Jurkat, Clone E6-1 (cell line): ENCODE measurements around the gene PAQR5.
"Not testable (repeated sequence)": the region's sequence is repeated elsewhere in the genome, so short reads cannot be mapped to it uniquely, and the experiment has no call there.

Experiments used
- DNase-seq: peaks from one replicate; pipeline ENCODE4 v3.0.0-alpha.2; 2011; ENCODE audit warnings: low read depth, low spot score
- H3K4me3 ChIP-seq: 2 replicates; pipeline ENCODE4 v1.5.1; 2011; ENCODE audit warnings: mild to moderate bottlenecking, low read length, control low read depth, moderate library complexity

Gene PAQR5

GRCh38 chr15:69382176-69382575 lies 83.5 kb downstream of the PAQR5 start:
- not testable (repeated sequence) for H3K4me3 ChIP-seq, DNase-seq

- DNase-seq, H3K4me3 ChIP-seq: not testable (repeated sequence)
Observed at GRCh38 chr15:69384066-69384465, 85.4 kb downstream of the PAQR5 start.

GRCh38 chr15:69384626-69385598 lies 86.2 kb downstream of the PAQR5 start:
- H3K4me3 ChIP-seq: no peak overlapping the region
- DNase-seq: no peak

- no peak for DNase-seq
- no peak overlapping the region for H3K4me3 ChIP-seq
Observed at GRCh38 chr15:69385831-69386230, 87.1 kb downstream of the PAQR5 start.

- no peak overlapping the region for H3K4me3 ChIP-seq
- no peak for DNase-seq
Observed at GRCh38 chr15:69386284-69386683, 87.6 kb downstream of the PAQR5 start.

GRCh38 chr15:69388260-69388705 lies 89.6 kb downstream of the PAQR5 start:
- DNase-seq: no peak
- no peak overlapping the region for H3K4me3 ChIP-seq

- no peak overlapping the region for H3K4me3 ChIP-seq
- DNase-seq: no peak
Observed at GRCh38 chr15:69389426-69389825, 90.7 kb downstream of the PAQR5 start.

- DNase-seq: no peak
- no peak overlapping the region for H3K4me3 ChIP-seq
Observed at GRCh38 chr15:69390575-69390974, 91.9 kb downstream of the PAQR5 start.

GRCh38 chr15:69391046-69391757 lies 92.5 kb downstream of the PAQR5 start:
- H3K4me3 ChIP-seq: no peak overlapping the region
- no peak for DNase-seq

- no peak for DNase-seq
- H3K4me3 ChIP-seq: no peak overlapping the region
Observed at GRCh38 chr15:69392352-69392751, 93.6 kb downstream of the PAQR5 start.

- no peak overlapping the region for H3K4me3 ChIP-seq
- no peak for DNase-seq
Observed at GRCh38 chr15:69393831-69394491, 95.2 kb downstream of the PAQR5 start.

- peak; percentile 41 for DNase-seq
- no peak overlapping the region for H3K4me3 ChIP-seq
Observed at GRCh38 chr15:69394556-69395282, 96.0 kb downstream of the PAQR5 start.

- H3K4me3 ChIP-seq: no peak overlapping the region
- DNase-seq: no peak
Observed at GRCh38 chr15:69395460-69395859, 96.7 kb downstream of the PAQR5 start.

GRCh38 chr15:69395991-69396390 lies 97.3 kb downstream of the PAQR5 start:
- H3K4me3 ChIP-seq: no peak overlapping the region
- no peak for DNase-seq

- H3K4me3 ChIP-seq: no peak overlapping the region
- peak; percentile 71 for DNase-seq
Observed at GRCh38 chr15:69398491-69398891, 99.8 kb downstream of the PAQR5 start.

- no peak for DNase-seq
- H3K4me3 ChIP-seq: no peak overlapping the region
Observed at GRCh38 chr15:69400850-69401249, 102.1 kb downstream of the PAQR5 start.

GRCh38 chr15:69402816-69403215 lies 104.1 kb downstream of the PAQR5 start:
- no peak for DNase-seq
- H3K4me3 ChIP-seq: no peak overlapping the region

- no peak overlapping the region for H3K4me3 ChIP-seq
- peak; percentile 27 for DNase-seq
Observed at GRCh38 chr15:69403594-69403993, 104.9 kb downstream of the PAQR5 start.

- H3K4me3 ChIP-seq: no peak overlapping the region
- DNase-seq: no peak
Observed at GRCh38 chr15:69405110-69405509, 106.4 kb downstream of the PAQR5 start.
